K562 (cell line): ENCODE measurements around the gene KPNA1. TPM values are rescaled to one million over a fixed set of nuclear protein-coding genes. Genes with fewer than 3 reads are reported as not detected.

Source experiments
- ARID2 ChIP-seq: fragments of 450-650 bp; IDR thresholded peaks from 2 replicates; pipeline ENCODE4 v1.6.1; 2017; ENCODE audit warnings: antibody characterized with exemption, mild to moderate bottlenecking
- ATF7 ChIP-seq: fragments of 450-650 bp; IDR thresholded peaks from 2 replicates; pipeline ENCODE4 v1.7.1; 2014; ENCODE audit warnings: mild to moderate bottlenecking, moderate library complexity
- BRF1 ChIP-seq: IDR thresholded peaks from 3 replicates; pipeline ENCODE4 v1.6.1; 2011; ENCODE audit warnings: borderline replicate concordance, mild to moderate bottlenecking; ENCODE audit not compliant: insufficient read length; ENCODE audit errors: extremely low read depth
- C11orf30 ChIP-seq: fragments of 450-650 bp; IDR thresholded peaks from 2 replicates; pipeline ENCODE4 v1.6.1; 2016; ENCODE audit warnings: low read depth, mild to moderate bottlenecking
- CCNT2 ChIP-seq: IDR thresholded peaks from 2 replicates; pipeline ENCODE4 v1.6.1; 2011; ENCODE audit warnings: borderline replicate concordance, low read depth, mild to moderate bottlenecking, moderate library complexity, mixed read lengths, low read length; ENCODE audit not compliant: insufficient read length; ENCODE audit errors: extremely low read depth
- CHD2 ChIP-seq: IDR thresholded peaks from 2 replicates; pipeline ENCODE4 v1.6.1; 2011; ENCODE audit warnings: low read depth, low read length
- ELF4 ChIP-seq: fragments of 450-650 bp; formaldehyde crosslinking; IDR thresholded peaks from 2 replicates; pipeline ENCODE4 v1.4.0; 2022; ENCODE audit warnings: missing genetic modification characterization
- HDAC2 ChIP-seq: fragments of 450-650 bp; IDR thresholded peaks from 2 replicates; pipeline ENCODE4 v1.6.1; 2016; ENCODE audit warnings: mild to moderate bottlenecking
- HDAC6 ChIP-seq: IDR thresholded peaks from 2 replicates; pipeline ENCODE4 v1.6.1; 2012; ENCODE audit warnings: low read depth, mild to moderate bottlenecking, control low read depth, inconsistent platforms, low read length, moderate library complexity
- HDAC8 ChIP-seq: fragments of 450-650 bp; IDR thresholded peaks from 2 replicates; pipeline ENCODE4 v1.6.1; 2016; ENCODE audit warnings: mild to moderate bottlenecking, missing genetic modification characterization, moderate library complexity, missing compliant biosample characterization
- HOXB6 ChIP-seq: fragments of 250-450 bp; sonication (Bioruptor Pico); IDR thresholded peaks from 2 replicates; pipeline ENCODE4 v1.5.1; 2022; ENCODE audit warnings: mild to moderate bottlenecking, borderline replicate concordance
- KHSRP ChIP-seq: fragments of 450-650 bp; IDR thresholded peaks from 2 replicates; pipeline ENCODE4 v1.6.1; 2017
- MECOM ChIP-seq: fragments of 250-450 bp; sonication (Bioruptor Pico); IDR thresholded peaks from 2 replicates; pipeline ENCODE4 v1.8.0; 2022; ENCODE audit warnings: inconsistent platforms
- NFE2L1 ChIP-seq: fragments of 450-650 bp; IDR thresholded peaks from 2 replicates; pipeline ENCODE4 v1.6.1; 2016; ENCODE audit warnings: missing genetic modification characterization, low read depth, mild to moderate bottlenecking, missing compliant biosample characterization, moderate library complexity, borderline replicate concordance
- PML ChIP-seq: IDR thresholded peaks from 2 replicates; pipeline ENCODE4 v1.6.1; 2012; ENCODE audit warnings: low read length, inconsistent platforms
- POLR2AphosphoS5 ChIP-seq: IDR thresholded peaks from 2 replicates; pipeline ENCODE4 v1.6.1; 2011; ENCODE audit warnings: mild to moderate bottlenecking, low read depth, low read length, moderate library complexity; ENCODE audit not compliant: control insufficient read depth, insufficient read depth
- SMARCE1 ChIP-seq: fragments of 450-650 bp; IDR thresholded peaks from 2 replicates; pipeline ENCODE4 v1.7.1; 2016; ENCODE audit warnings: mild to moderate bottlenecking
- TAF7 ChIP-seq: fragments of 450-650 bp; IDR thresholded peaks from 2 replicates; pipeline ENCODE4 v1.6.1; 2016; ENCODE audit warnings: missing genetic modification characterization, missing compliant biosample characterization
- TEAD2 ChIP-seq: fragments of 450-650 bp; IDR thresholded peaks from 2 replicates; pipeline ENCODE4 v1.6.1; 2016; ENCODE audit warnings: missing genetic modification characterization, control low read depth, missing compliant biosample characterization
- ZBTB8A ChIP-seq: fragments of 450-650 bp; IDR thresholded peaks from 2 replicates; pipeline ENCODE4 v1.6.1; 2018; ENCODE audit warnings: mild to moderate bottlenecking, moderate library complexity; ENCODE audit not compliant: partially characterized antibody
- ZNF197 ChIP-seq: fragments of 200-800 bp; sonication (Bioruptor generic); IDR thresholded peaks from 2 replicates; pipeline ENCODE4 v1.6.1; 2016; ENCODE audit warnings: low read depth, missing genetic modification characterization, missing compliant biosample characterization
- ZNF24 ChIP-seq: fragments of 450-650 bp; IDR thresholded peaks from 2 replicates; pipeline ENCODE4 v1.6.1; 2016
- ZNF668 ChIP-seq: fragments of 250-450 bp; sonication (Bioruptor Pico); IDR thresholded peaks from 2 replicates; pipeline ENCODE4 v1.8.0; 2022; ENCODE audit warnings: mild to moderate bottlenecking, inconsistent platforms
- ZNF764 ChIP-seq: fragments of 250-450 bp; sonication (Bioruptor Pico); IDR thresholded peaks from 2 replicates; pipeline ENCODE4 v1.4.0; 2020; ENCODE audit warnings: low read depth, mild to moderate bottlenecking, moderate library complexity
- polyA plus RNA-seq, 8 experiments: library from polyadenylated mRNA; depleted of rRNA in 4 of 8; stranded (reverse) in 5 of 8; unstranded in 3 of 8; fragments of >200 nt; fragmentation: Nextera tagmentation in 2 of 8; fragmentation: Illumina TruSeq in 1 of 8; extraction: Ambion mirVana in 2 of 8; extraction: Trizol in 1 of 8; gene quantifications; 2 replicates each; pipeline versions ENCODE4 v1.2.1 to v1.2.3, GENCODE V29; 2011 to 2014; ENCODE audit warnings: inconsistent platforms in 1 of 8, missing spikeins in 1 of 8
- total RNA-seq, 7 experiments: library from RNA; depleted of rRNA in 6 of 7; stranded (reverse); fragments of >200 nt in 6 of 7; fragmentation: Illumina TruSeq in 2 of 7; extraction: Trizol in 2 of 7; gene quantifications; 2 replicates each; pipeline versions ENCODE4 v1.2.1 to v1.2.3, GENCODE V29; 2011 to 2021; ENCODE audit warnings: low replicate concordance in 1 of 7
- TF ChIP-seq, protein P1 (sequence below): sonication (generic); formaldehyde crosslinking; IDR thresholded peaks from 2 replicates; pipeline ENCODE4 v1.9.0; 2022; ENCODE audit warnings: mild to moderate bottlenecking, missing genetic modification reagents
- TF ChIP-seq, protein P2 (sequence below): fragments of 250-450 bp; sonication (Bioruptor Pico); IDR thresholded peaks from 2 replicates; pipeline ENCODE4 v1.4.0; 2020
- TF ChIP-seq, protein P3 (sequence below), 2 experiments: fragments of 450-650 bp in 1 of 2; sonication (generic) in 1 of 2; formaldehyde crosslinking; conservative IDR thresholded peaks; 2 replicates each; pipeline versions ENCODE4 v1.4.0 to v1.8.1; 2020 to 2022; ENCODE audit warnings: mild to moderate bottlenecking in 1 of 2, missing genetic modification reagents in 1 of 2

The KPNA1 gene
- total and polyA plus RNA-seq, 9 of the 15 experiments (the other 6 are each of a cell fraction or from before 2014, with no cell fraction given): 9.3 to 53.8 (median 33.5) TPM

DNA sequence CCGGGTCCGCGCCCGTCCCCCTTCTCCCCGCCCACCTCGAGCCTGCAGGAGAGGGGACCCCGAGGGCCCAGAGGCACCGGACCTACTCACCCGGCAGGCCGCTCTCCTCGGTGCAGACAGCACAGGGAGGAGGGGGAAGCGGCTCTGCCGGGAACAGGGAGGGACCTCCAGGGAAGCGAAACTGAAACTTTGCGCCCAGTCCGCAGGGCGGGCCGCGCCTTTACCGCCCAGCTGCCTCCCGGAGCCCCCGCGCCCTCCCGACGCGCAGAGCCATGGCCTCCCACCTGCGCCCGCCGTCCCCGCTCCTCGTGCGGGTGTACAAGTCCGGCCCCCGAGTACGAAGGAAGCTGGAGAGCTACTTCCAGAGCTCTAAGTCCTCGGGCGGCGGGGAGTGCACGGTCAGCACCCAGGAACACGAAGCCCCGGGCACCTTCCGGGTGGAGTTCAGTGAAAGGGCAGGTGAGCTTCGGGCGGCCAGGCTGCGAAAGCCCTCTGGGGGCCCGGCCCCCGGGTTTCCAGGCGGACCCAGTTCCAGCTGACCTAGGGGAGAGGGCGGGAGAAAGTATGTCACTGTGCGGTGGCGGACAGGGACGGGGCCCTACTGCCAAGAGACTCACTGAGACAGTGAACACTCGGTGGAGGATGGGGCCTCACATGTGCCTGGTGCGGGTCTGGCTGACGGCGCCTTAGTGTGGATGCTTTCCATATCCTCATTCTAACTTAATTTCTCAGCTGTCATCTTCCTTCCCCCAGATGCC lies 49.6 kb upstream of the KPNA1 start, which contains the start of the genes DTX3L and PARP9 (continued):
- TF ChIP-seq, protein P1, sequence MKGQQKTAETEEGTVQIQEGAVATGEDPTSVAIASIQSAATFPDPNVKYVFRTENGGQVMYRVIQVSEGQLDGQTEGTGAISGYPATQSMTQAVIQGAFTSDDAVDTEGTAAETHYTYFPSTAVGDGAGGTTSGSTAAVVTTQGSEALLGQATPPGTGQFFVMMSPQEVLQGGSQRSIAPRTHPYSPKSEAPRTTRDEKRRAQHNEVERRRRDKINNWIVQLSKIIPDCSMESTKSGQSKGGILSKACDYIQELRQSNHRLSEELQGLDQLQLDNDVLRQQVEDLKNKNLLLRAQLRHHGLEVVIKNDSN (CRISPR knock-in tag): peak; percentile 38; the same call in 1 of the 2 replicates
- TF ChIP-seq, protein P2, sequence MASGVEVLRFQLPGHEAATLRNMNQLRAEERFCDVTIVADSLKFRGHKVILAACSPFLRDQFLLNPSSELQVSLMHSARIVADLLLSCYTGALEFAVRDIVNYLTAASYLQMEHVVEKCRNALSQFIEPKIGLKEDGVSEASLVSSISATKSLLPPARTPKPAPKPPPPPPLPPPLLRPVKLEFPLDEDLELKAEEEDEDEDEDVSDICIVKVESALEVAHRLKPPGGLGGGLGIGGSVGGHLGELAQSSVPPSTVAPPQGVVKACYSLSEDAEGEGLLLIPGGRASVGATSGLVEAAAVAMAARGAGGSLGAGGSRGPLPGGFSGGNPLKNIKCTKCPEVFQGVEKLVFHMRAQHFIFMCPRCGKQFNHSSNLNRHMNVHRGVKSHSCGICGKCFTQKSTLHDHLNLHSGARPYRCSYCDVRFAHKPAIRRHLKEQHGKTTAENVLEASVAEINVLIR (CRISPR knock-in tag): no peak
- TF ChIP-seq ELF4 (CRISPR knock-in tag) (no peak), HDAC2 (no peak), HDAC8 (tag) (no peak), KHSRP (no peak), HOXB6 (no peak), C11orf30 (peak; percentile 23; the same call in 1 of the 2 replicates), ZNF197 (CRISPR knock-in tag) (no peak), CCNT2 (no peak), ARID2 (no peak), ZBTB8A (no peak), TAF7 (tag) (no peak), CHD2 (no peak), PML (no peak), ZNF24 (no peak), ATF7 (peak; percentile 47; the same call in 1 of the 2 replicates), SMARCE1 (no peak), ZNF668 (CRISPR knock-in tag) (no peak), NFE2L1 (no peak), MECOM (CRISPR knock-in tag) (no peak), POLR2AphosphoS5 (no peak; the same call in 1 of the 2 replicates), ZNF764 (CRISPR knock-in tag) (no peak), TEAD2 (tag) (no peak), HDAC6 (no peak), BRF1 (no peak)
- TF ChIP-seq, protein P3, sequence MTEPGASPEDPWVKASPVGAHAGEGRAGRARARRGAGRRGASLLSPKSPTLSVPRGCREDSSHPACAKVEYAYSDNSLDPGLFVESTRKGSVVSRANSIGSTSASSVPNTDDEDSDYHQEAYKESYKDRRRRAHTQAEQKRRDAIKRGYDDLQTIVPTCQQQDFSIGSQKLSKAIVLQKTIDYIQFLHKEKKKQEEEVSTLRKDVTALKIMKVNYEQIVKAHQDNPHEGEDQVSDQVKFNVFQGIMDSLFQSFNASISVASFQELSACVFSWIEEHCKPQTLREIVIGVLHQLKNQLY (CRISPR knock-in tag; conservative IDR thresholded peaks at IDR 0.05): no peak
